ENCODE data around the gene CTDSPL. TPM values are rescaled to one million over a fixed set of nuclear protein-coding genes. Genes with fewer than 3 reads are reported as not detected.

Gene CTDSPL
- total RNA-seq, 1 experiment from 2014 or later: 34.4 TPM

DNA sequence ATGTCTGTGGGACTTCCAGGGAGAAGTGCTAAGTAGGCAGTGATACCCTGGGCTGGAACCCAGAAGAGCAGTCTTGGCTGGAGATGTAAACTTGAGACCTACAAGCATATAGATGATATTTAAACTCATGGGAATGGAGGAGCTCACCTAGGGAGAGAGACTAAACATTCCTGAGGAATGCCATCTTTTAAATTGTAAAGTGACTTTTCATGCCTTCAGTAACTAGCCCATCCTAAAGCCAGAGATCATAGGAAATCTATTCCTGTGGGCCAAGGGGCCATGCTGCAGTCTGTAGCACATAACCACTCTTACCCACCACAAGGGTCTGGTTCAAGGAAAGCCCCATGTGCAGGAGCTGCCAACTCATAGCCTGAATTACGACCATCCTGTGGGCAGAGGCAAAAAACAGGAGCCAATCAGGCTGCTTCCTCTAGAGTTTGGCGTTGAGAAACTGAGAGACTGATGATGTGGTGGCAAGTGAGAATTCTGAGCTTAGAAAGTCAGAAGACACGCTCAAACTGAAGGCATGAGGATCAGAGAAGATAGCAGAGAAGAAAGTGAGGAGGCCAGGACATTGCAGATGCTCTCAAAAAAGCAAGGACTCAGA lies 37.5 kb downstream of the CTDSPL start:
- no peak for DNase-seq (ENCODE audit: low read depth, low spot score)
- no peak overlapping the region for H3K9ac ChIP-seq (ENCODE audit: low read length)
- H4K20me1 ChIP-seq (ENCODE audit: insufficient read depth): no peaks in the 10 kb centered on the region
- H3K4me2 ChIP-seq (ENCODE audit: low read length): no peak overlapping the region
- ChIA-PET RAD21 (ENCODE audit: low non-redundant PET in 1 of 2, low total read pairs in 2 of 2, uncharacterized antibody in 2 of 2, unreplicated experiment in 2 of 2) (no interaction called here), CTCF (no interaction called here), POLR2A (no interaction called here)
- H2AFZ ChIP-seq (ENCODE audit: low read depth, low read length, poor library complexity, severe bottlenecking): no peak overlapping the region
- H3K79me2 ChIP-seq (ENCODE audit: insufficient read depth, low read length): peaks cover 28% of the 10 kb centered on the region; the same call in 1 of the 2 replicates
- no peaks in the 10 kb centered on the region for H3K9me2 ChIP-seq (ENCODE audit: insufficient read depth)
- H3K27me3 ChIP-seq (ENCODE audit: insufficient read depth, low read length): no peaks in the 10 kb centered on the region
- no peak for ATAC-seq
- no peak overlapping the region for H3K4me3 ChIP-seq (replicated peaks in 1 of 2; ENCODE audit: low read depth in 1 of 2, low read length in 2 of 2)
- H3K9me3 ChIP-seq (ENCODE audit: control insufficient read depth in 1 of 2, insufficient read depth in 1 of 2, low read depth in 1 of 2, low read length in 2 of 2): no peaks in the 10 kb centered on the region
- H3K36me3 ChIP-seq (ENCODE audit: control insufficient read depth in 1 of 2, insufficient read depth in 2 of 2, low read length in 2 of 2): no peaks in the 10 kb centered on the region
- intact Hi-C loops (cut with micrococcal nuclease): no loop called here
- 0 out of 4 replicates have a peak, but pooled peaks cover 0 to 3% of the 10 kb centered on the region in 2 experiments for H3K4me1 ChIP-seq (ENCODE audit: control insufficient read depth in 1 of 2, insufficient read depth in 2 of 2, low read length in 2 of 2)
- H3K27ac ChIP-seq (ENCODE audit: low read depth, low read length): no peak overlapping the region
- no TSS peak for BruUV-seq (replicated peaks)
- TF ChIP-seq, protein P1, sequence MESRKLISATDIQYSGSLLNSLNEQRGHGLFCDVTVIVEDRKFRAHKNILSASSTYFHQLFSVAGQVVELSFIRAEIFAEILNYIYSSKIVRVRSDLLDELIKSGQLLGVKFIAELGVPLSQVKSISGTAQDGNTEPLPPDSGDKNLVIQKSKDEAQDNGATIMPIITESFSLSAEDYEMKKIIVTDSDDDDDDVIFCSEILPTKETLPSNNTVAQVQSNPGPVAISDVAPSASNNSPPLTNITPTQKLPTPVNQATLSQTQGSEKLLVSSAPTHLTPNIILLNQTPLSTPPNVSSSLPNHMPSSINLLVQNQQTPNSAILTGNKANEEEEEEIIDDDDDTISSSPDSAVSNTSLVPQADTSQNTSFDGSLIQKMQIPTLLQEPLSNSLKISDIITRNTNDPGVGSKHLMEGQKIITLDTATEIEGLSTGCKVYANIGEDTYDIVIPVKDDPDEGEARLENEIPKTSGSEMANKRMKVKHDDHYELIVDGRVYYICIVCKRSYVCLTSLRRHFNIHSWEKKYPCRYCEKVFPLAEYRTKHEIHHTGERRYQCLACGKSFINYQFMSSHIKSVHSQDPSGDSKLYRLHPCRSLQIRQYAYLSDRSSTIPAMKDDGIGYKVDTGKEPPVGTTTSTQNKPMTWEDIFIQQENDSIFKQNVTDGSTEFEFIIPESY (IDR thresholded peaks at IDR 0.05; ENCODE audit: extremely low read depth, insufficient replicate concordance, low read length): no peak
- TF ChIP-seq, protein P2, sequence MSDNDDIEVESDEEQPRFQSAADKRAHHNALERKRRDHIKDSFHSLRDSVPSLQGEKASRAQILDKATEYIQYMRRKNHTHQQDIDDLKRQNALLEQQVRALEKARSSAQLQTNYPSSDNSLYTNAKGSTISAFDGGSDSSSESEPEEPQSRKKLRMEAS (IDR thresholded peaks at IDR 0.05): no peak
- TF ChIP-seq ELF1 (IDR thresholded peaks at IDR 0.05; ENCODE audit: borderline replicate concordance, low read depth) (no peak), FOSL1 (IDR thresholded peaks at IDR 0.05; ENCODE audit: low read depth) (no peak), SP1 (IDR thresholded peaks at IDR 0.05; ENCODE audit: low read depth) (no peak), YY1 (IDR thresholded peaks at IDR 0.05; ENCODE audit: extremely low read depth, insufficient replicate concordance, low read depth, low read length) (no peak), RAD21 (IDR thresholded peaks at IDR 0.05; ENCODE audit: low read depth) (no peak), POLR2AphosphoS5 (IDR thresholded peaks at IDR 0.05; ENCODE audit: low read depth, low read length) (no peak), SIN3A (IDR thresholded peaks at IDR 0.05; ENCODE audit: low read depth) (no peak), TCF7L2 (IDR thresholded peaks at IDR 0.05; ENCODE audit: borderline replicate concordance, extremely low read depth, insufficient read depth, insufficient read length) (no peak), JUND (IDR thresholded peaks at IDR 0.05) (no peak), CBX3 (IDR thresholded peaks at IDR 0.05; ENCODE audit: low read depth) (no peak), SRF (IDR thresholded peaks at IDR 0.05; ENCODE audit: low read depth) (no peak), EZH2phosphoT487 (IDR thresholded peaks at IDR 0.05; ENCODE audit: borderline replicate concordance) (no peak), CEBPB (IDR thresholded peaks at IDR 0.05; ENCODE audit: low read depth) (no peak), EGR1 (IDR thresholded peaks at IDR 0.05; ENCODE audit: low read depth) (no peak), POLR2A (IDR thresholded peaks at IDR 0.05; ENCODE audit: borderline replicate concordance, extremely low read depth, insufficient read depth, insufficient read length) (no peak), ZNF274 (IDR thresholded peaks at IDR 0.05; ENCODE audit: low read depth, low read length) (no peak)
- TF ChIP-seq, protein P3, sequence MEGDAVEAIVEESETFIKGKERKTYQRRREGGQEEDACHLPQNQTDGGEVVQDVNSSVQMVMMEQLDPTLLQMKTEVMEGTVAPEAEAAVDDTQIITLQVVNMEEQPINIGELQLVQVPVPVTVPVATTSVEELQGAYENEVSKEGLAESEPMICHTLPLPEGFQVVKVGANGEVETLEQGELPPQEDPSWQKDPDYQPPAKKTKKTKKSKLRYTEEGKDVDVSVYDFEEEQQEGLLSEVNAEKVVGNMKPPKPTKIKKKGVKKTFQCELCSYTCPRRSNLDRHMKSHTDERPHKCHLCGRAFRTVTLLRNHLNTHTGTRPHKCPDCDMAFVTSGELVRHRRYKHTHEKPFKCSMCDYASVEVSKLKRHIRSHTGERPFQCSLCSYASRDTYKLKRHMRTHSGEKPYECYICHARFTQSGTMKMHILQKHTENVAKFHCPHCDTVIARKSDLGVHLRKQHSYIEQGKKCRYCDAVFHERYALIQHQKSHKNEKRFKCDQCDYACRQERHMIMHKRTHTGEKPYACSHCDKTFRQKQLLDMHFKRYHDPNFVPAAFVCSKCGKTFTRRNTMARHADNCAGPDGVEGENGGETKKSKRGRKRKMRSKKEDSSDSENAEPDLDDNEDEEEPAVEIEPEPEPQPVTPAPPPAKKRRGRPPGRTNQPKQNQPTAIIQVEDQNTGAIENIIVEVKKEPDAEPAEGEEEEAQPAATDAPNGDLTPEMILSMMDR (IDR thresholded peaks at IDR 0.05 in 2 of 3, conservative IDR thresholded peaks at IDR 0.05 in 1 of 3; ENCODE audit: borderline replicate concordance in 1 of 3, insufficient read depth in 1 of 3, low read depth in 2 of 3, low read length in 2 of 3): no peak
- TF ChIP-seq, protein P4, sequence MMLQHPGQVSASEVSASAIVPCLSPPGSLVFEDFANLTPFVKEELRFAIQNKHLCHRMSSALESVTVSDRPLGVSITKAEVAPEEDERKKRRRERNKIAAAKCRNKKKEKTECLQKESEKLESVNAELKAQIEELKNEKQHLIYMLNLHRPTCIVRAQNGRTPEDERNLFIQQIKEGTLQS (IDR thresholded peaks at IDR 0.05): no peak

All from HCT116 (cell line).